ENCODE measurements around the gene FCMR. TPM values are rescaled to one million over a fixed set of nuclear protein-coding genes. Genes with fewer than 3 reads are reported as not detected.
A peak's percentile ranks its signal among the peaks of the same experiment; 100 is the strongest.

FCMR gene
- polyA plus RNA-seq, 1 experiment = 1.1 TPM

- Histone ChIP-seq H3K4me3 (ENCODE audit: low read depth, low read length) (no peak overlapping the region), H3K27me3 (ENCODE audit: control insufficient read depth, insufficient read depth, low read length) (peaks cover 19% of the 10 kb centered on the region), H3K27ac (ENCODE audit: low read depth, low read length) (no peak overlapping the region), H3K9me3 (ENCODE audit: control insufficient read depth, insufficient read depth, low read length) (no peaks in the 10 kb centered on the region; the same call in 1 of the 2 replicates)
- ChIA-PET POLR2A (no interaction called here), CTCF (interaction anchor here (0.6 to 3.0 kb wide), 7 partner anchors 12 to 302 kb away, joined by 3 to 13 read pairs (median 4); partner anchors contain the start of gene FCMR)
- peak; percentile 47 for TF ChIP-seq CTCF (IDR thresholded peaks at IDR 0.05; ENCODE audit: low read depth, low read length)
- no peak for DNase-seq (ENCODE audit: low read depth, low spot score)
Measured at GRCh38 chr1:206933333-206933945, 11.7 kb upstream of the FCMR start.

GRCh38 chr1:206932177-206932576 is 10.4 kb upstream of the FCMR start:
- no peak for TF ChIP-seq CTCF (IDR thresholded peaks at IDR 0.05; ENCODE audit: low read depth, low read length)
- ChIA-PET CTCF (interaction anchor here (0.6 to 3.0 kb wide), 7 partner anchors 10 to 567 kb away, joined by 3 to 13 read pairs (median 4); no protein-coding TSS in a partner anchor), POLR2A (no interaction called here)
- no peak for DNase-seq (ENCODE audit: low read depth, low spot score)
- no peaks in the 10 kb centered on the region; the same call in 1 of the 2 replicates for H3K9me3 ChIP-seq (ENCODE audit: control insufficient read depth, insufficient read depth, low read length)
- H3K27me3 ChIP-seq (ENCODE audit: control insufficient read depth, insufficient read depth, low read length) = peaks cover 18% of the 10 kb centered on the region
- no peak overlapping the region for H3K4me3 ChIP-seq (ENCODE audit: low read depth, low read length)
- H3K27ac ChIP-seq (ENCODE audit: low read depth, low read length) = no peak overlapping the region

GRCh38 chr1:206931709-206932108 is 10.0 kb upstream of the FCMR start:
- peaks cover 15% of the 10 kb centered on the region for H3K27me3 ChIP-seq (ENCODE audit: control insufficient read depth, insufficient read depth, low read length)
- ChIA-PET POLR2A (no interaction called here), CTCF (interaction anchor here (0.6 to 3.0 kb wide), 7 partner anchors 9 to 568 kb away, joined by 3 to 13 read pairs (median 4); no protein-coding TSS in a partner anchor)
- no peak overlapping the region for H3K4me3 ChIP-seq (ENCODE audit: low read depth, low read length)
- no peak for DNase-seq (ENCODE audit: low read depth, low spot score)
- peak; percentile 28 for TF ChIP-seq CTCF (IDR thresholded peaks at IDR 0.05; ENCODE audit: low read depth, low read length)
- no peak overlapping the region for H3K27ac ChIP-seq (ENCODE audit: low read depth, low read length)
- H3K9me3 ChIP-seq (ENCODE audit: control insufficient read depth, insufficient read depth, low read length) = no peaks in the 10 kb centered on the region; the same call in 1 of the 2 replicates

- no peak for TF ChIP-seq CTCF (IDR thresholded peaks at IDR 0.05; ENCODE audit: low read depth, low read length)
- Histone ChIP-seq H3K27me3 (ENCODE audit: control insufficient read depth, insufficient read depth, low read length) (peaks cover 11% of the 10 kb centered on the region), H3K4me3 (ENCODE audit: low read depth, low read length) (no peak overlapping the region), H3K27ac (ENCODE audit: low read depth, low read length) (no peak overlapping the region), H3K9me3 (ENCODE audit: control insufficient read depth, insufficient read depth, low read length) (no peaks in the 10 kb centered on the region)
- POLR2A ChIA-PET = no interaction called here
- no peak for DNase-seq (ENCODE audit: low read depth, low spot score)
- CTCF ChIA-PET = no interaction called here
Measured at GRCh38 chr1:206930210-206930798, 8.6 kb upstream of the FCMR start.

GRCh38 chr1:206929524-206929923 is 7.8 kb upstream of the FCMR start:
- Histone ChIP-seq H3K27me3 (ENCODE audit: control insufficient read depth, insufficient read depth, low read length) (peaks cover 9% of the 10 kb centered on the region), H3K4me3 (ENCODE audit: low read depth, low read length) (no peak overlapping the region), H3K9me3 (ENCODE audit: control insufficient read depth, insufficient read depth, low read length) (no peaks in the 10 kb centered on the region), H3K27ac (ENCODE audit: low read depth, low read length) (no peak overlapping the region)
- CTCF ChIA-PET = interaction anchor here (0.6 kb wide), 1 partner anchor 263 kb away, joined by 4 read pairs; no protein-coding TSS in a partner anchor
- POLR2A ChIA-PET = no interaction called here
- DNase-seq (ENCODE audit: low read depth, low spot score) = no peak
- TF ChIP-seq CTCF (IDR thresholded peaks at IDR 0.05; ENCODE audit: low read depth, low read length) = no peak

Measured in AG04450 (cell line).